Kidney (tissue), 14 donors: ENCODE data around the gene ABLIM2. TPM values are rescaled to one million over a fixed set of nuclear protein-coding genes. Genes with fewer than 3 reads are reported as not detected.

Experiments used
- DNase-seq, 5 donors: peaks; one replicate each; pipeline ENCODE4 v3.0.0-alpha.2; 2013 to 2020
- FAIRE-seq: peaks from 2 replicates; lab custom pipeline; 2012; peaks lifted over from hg19 to GRCh38; lab: Jason Lieb, UNC
- H3K27ac ChIP-seq, 2 donors: one replicate each; pipeline ENCODE4 v1.7.0; 2013; ENCODE audit warnings: low read depth in 2 of 2, low read length in 2 of 2, inconsistent platforms in 1 of 2
- H3K27me3 ChIP-seq: one replicate; pipeline ENCODE4 v1.7.1; 2013; ENCODE audit warnings: low read length, inconsistent platforms; ENCODE audit not compliant: control insufficient read depth, insufficient read depth
- H3K36me3 ChIP-seq, 3 donors: one replicate each; pipeline versions ENCODE4 v1.7.0 to v1.7.1; 2013; ENCODE audit warnings: low read length in 3 of 3, control low read depth in 1 of 3, inconsistent platforms in 1 of 3; ENCODE audit not compliant: insufficient read depth in 3 of 3, control insufficient read depth in 2 of 3
- H3K4me1 ChIP-seq, 3 donors: one replicate each; pipeline versions ENCODE4 v1.7.0 to v1.7.1; 2013; ENCODE audit warnings: low read length in 3 of 3, inconsistent platforms in 1 of 3, low read depth in 1 of 3; ENCODE audit not compliant: control insufficient read depth in 2 of 3, insufficient read depth in 2 of 3
- H3K4me3 ChIP-seq, 3 donors: one replicate each; pipeline versions ENCODE4 v1.7.0 to v1.8.1; 2013; ENCODE audit warnings: low read length in 3 of 3, control low read depth in 1 of 3, inconsistent platforms in 1 of 3
- H3K9ac ChIP-seq, 3 donors: one replicate each; pipeline versions ENCODE4 v1.7.0 to v1.7.1; 2013; ENCODE audit warnings: low read length in 3 of 3, control low read depth in 1 of 3, inconsistent platforms in 1 of 3
- H3K9me3 ChIP-seq, 3 donors: one replicate each; pipeline versions ENCODE4 v1.7.0 to v1.7.1; 2013; ENCODE audit warnings: low read length in 3 of 3, control low read depth in 1 of 3, inconsistent platforms in 1 of 3; ENCODE audit not compliant: control insufficient read depth in 2 of 3, insufficient read depth in 1 of 3
- intact Hi-C: fragments of 100-400 bp; cut with DNase I; formaldehyde crosslinking; loops from one replicate; pipeline ENCODE4 v1.11.1; 2022
- polyA plus RNA-seq: library from polyadenylated mRNA; stranded (reverse); fragments of 350-450 nt; fragmentation: Illumina TruSeq; extraction: RNeasy Lipid Tissue Mini Kit (QIAGEN cat#74804); gene quantifications from one replicate; pipeline ENCODE4 v1.2.3, GENCODE V29; 2014; ENCODE audit warnings: low read depth, low replicate concordance; ENCODE audit not compliant: insufficient read depth
- total RNA-seq: library from RNA; stranded (reverse); fragmentation: NEBNext Ultra II Directional; extraction: Animal tissue kit (Norgen Biotek cat#: 25700); gene quantifications from one replicate; pipeline ENCODE4 v1.2.1, GENCODE V29; 2021
- TF ChIP-seq, protein P1 (sequence below): IDR thresholded peaks from 3 replicates; pipeline ENCODE4 v1.5.1; 2012; ENCODE audit warnings: mild to moderate bottlenecking, moderate library complexity, borderline replicate concordance; ENCODE audit not compliant: insufficient read depth; ENCODE audit errors: extremely low read depth
- donor health status: control.
- donor health status: control.
- donor health status: control.
- donor health status: control.
- donor health status: control.
- donor health status: DM: yes; HTN: yes; CAD: no.
- donor health status: Normal renal cell carcinoma (clear cell type).

ABLIM2 gene
- total and polyA plus RNA-seq, 2 donors from 2014 or later, result 9.5 to 23.3 TPM

GRCh38 chr4:8151165-8151650, 7.4 kb downstream of the ABLIM2 start:
- intact Hi-C loops, result no loop called here
- H3K4me1 ChIP-seq, result no peaks in the 10 kb centered on the region
- H3K9ac ChIP-seq, result no peak overlapping the region
- H3K27me3 ChIP-seq, result no peaks in the 10 kb centered on the region
- no peaks in the 10 kb centered on the region for H3K9me3 ChIP-seq
- peak in 1 of 5 donors; percentile 57 for DNase-seq
- no peak for FAIRE-seq
- H3K4me3 ChIP-seq, result no peak overlapping the region
- TF ChIP-seq, protein P1, sequence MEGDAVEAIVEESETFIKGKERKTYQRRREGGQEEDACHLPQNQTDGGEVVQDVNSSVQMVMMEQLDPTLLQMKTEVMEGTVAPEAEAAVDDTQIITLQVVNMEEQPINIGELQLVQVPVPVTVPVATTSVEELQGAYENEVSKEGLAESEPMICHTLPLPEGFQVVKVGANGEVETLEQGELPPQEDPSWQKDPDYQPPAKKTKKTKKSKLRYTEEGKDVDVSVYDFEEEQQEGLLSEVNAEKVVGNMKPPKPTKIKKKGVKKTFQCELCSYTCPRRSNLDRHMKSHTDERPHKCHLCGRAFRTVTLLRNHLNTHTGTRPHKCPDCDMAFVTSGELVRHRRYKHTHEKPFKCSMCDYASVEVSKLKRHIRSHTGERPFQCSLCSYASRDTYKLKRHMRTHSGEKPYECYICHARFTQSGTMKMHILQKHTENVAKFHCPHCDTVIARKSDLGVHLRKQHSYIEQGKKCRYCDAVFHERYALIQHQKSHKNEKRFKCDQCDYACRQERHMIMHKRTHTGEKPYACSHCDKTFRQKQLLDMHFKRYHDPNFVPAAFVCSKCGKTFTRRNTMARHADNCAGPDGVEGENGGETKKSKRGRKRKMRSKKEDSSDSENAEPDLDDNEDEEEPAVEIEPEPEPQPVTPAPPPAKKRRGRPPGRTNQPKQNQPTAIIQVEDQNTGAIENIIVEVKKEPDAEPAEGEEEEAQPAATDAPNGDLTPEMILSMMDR, result no peak
- H3K27ac ChIP-seq, result no peak overlapping the region
- no peaks in the 10 kb centered on the region for H3K36me3 ChIP-seq

GRCh38 chr4:8150152-8151090, 8.2 kb downstream of the ABLIM2 start:
- no peaks in the 10 kb centered on the region for H3K9me3 ChIP-seq
- no peak overlapping the region for H3K4me3 ChIP-seq
- intact Hi-C loops, result no loop called here
- H3K36me3 ChIP-seq, result no peaks in the 10 kb centered on the region
- no peaks in the 10 kb centered on the region for H3K27me3 ChIP-seq
- H3K27ac ChIP-seq, result no peak overlapping the region
- no peaks in the 10 kb centered on the region for H3K4me1 ChIP-seq
- TF ChIP-seq, protein P1, result no peak
- H3K9ac ChIP-seq, result no peak overlapping the region
- DNase-seq (peak in 1 of 5 donors; percentile 42), FAIRE-seq (no peak)

- H3K9ac ChIP-seq, result no peak overlapping the region
- no peaks in the 10 kb centered on the region for H3K9me3 ChIP-seq
- no peaks in the 10 kb centered on the region for H3K36me3 ChIP-seq
- no peaks in the 10 kb centered on the region for H3K4me1 ChIP-seq
- TF ChIP-seq, protein P1, result no peak
- no peak overlapping the region for H3K27ac ChIP-seq
- FAIRE-seq (no peak), DNase-seq (no peak)
- H3K27me3 ChIP-seq, result no peaks in the 10 kb centered on the region
- intact Hi-C loops, result no loop called here
- no peak overlapping the region for H3K4me3 ChIP-seq
Observed at GRCh38 chr4:8149664-8150063, 8.9 kb downstream of the ABLIM2 start.
